ENCODE data around the gene BRD3. TPM values are rescaled to one million over a fixed set of nuclear protein-coding genes. Genes with fewer than 3 reads are reported as not detected.

BRD3 gene
- total RNA-seq, 1 donor from 2014 or later: 98.1 TPM

DNA sequence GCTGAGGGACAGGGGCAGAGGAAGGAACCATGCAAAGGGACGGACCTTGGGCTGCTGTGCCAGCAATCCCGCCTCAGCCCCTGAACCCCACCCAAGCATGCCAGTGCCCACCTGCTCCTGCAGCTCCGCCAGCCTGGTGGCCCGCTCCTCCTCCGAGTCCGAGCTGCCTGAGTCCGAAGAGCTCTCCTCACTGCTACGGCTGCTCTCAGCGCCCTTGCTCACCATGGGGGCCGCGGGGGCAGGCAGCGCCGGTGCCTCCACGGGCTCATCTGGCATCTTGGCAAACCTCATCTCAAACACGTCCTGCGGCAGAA, 26.2 kb downstream of the BRD3 start:
- no peak for DNase-seq (ENCODE audit: low spot score, unreplicated experiment)
- no peak overlapping the region for H3K27ac Mint-ChIP-seq
- peaks cover 35% of the 10 kb centered on the region for H3K36me3 Mint-ChIP-seq (ENCODE audit: insufficient read depth)
- no peaks in the 10 kb centered on the region for H3K27me3 Mint-ChIP-seq
- H3K9me3 Mint-ChIP-seq (ENCODE audit: low read depth): peaks cover 4% of the 10 kb centered on the region
- TF ChIP-seq, protein P1, sequence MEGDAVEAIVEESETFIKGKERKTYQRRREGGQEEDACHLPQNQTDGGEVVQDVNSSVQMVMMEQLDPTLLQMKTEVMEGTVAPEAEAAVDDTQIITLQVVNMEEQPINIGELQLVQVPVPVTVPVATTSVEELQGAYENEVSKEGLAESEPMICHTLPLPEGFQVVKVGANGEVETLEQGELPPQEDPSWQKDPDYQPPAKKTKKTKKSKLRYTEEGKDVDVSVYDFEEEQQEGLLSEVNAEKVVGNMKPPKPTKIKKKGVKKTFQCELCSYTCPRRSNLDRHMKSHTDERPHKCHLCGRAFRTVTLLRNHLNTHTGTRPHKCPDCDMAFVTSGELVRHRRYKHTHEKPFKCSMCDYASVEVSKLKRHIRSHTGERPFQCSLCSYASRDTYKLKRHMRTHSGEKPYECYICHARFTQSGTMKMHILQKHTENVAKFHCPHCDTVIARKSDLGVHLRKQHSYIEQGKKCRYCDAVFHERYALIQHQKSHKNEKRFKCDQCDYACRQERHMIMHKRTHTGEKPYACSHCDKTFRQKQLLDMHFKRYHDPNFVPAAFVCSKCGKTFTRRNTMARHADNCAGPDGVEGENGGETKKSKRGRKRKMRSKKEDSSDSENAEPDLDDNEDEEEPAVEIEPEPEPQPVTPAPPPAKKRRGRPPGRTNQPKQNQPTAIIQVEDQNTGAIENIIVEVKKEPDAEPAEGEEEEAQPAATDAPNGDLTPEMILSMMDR (IDR thresholded peaks at IDR 0.05; ENCODE audit: unreplicated experiment): no peak
- no peaks in the 10 kb centered on the region for H3K4me1 Mint-ChIP-seq (ENCODE audit: low read depth)
- H3K4me3 Mint-ChIP-seq (ENCODE audit: low read depth): no peak overlapping the region

DNA sequence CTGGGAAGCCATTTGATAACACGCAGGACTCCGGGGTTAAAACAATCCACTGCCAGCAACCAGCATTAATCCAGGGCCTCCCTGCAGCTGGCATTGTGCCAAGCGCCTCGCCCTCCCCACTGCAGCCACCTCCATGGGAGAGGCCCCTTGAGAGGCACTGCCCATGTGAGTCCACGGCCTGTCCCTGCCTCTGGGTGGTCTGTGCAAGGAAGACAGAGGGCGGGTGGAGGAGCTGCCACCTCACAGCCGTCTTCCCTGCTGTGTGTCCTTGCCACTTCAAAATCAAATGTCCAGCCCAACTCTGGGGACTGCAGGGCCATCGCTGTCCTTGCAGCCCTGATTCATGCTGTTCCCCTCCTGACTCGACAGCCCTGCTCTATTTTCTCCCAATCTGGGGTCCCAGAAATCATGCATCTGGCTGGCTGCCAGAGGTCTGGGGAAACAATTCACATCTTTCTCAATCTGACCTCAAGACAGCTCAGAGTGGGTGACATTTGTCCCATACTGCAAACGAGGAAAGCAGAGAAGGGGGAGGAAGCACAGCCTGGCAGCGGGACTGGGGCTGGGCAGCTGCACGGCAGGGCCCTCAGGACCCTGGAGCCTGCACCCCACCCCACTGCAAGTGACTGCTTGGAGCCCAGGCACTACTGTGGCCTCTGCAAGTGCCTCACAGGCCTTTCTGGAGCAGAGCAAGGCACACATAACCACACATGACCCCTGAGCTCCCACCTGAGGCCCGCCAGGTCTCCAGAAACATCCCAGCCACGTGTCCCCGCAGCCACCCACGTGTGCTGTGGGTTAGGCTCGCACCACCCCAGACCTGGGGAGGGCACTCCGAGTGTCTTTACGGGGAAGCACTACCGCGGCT, 26.8 kb downstream of the BRD3 start:
- TF ChIP-seq, protein P1 (IDR thresholded peaks at IDR 0.05; ENCODE audit: unreplicated experiment): no peak
- no peak overlapping the region for H3K27ac Mint-ChIP-seq
- peaks cover 4% of the 10 kb centered on the region for H3K9me3 Mint-ChIP-seq (ENCODE audit: low read depth)
- H3K4me1 Mint-ChIP-seq (ENCODE audit: low read depth): no peaks in the 10 kb centered on the region
- H3K4me3 Mint-ChIP-seq (ENCODE audit: low read depth): no peak overlapping the region
- H3K36me3 Mint-ChIP-seq (ENCODE audit: insufficient read depth): peaks cover 40% of the 10 kb centered on the region
- no peak for DNase-seq (ENCODE audit: low spot score, unreplicated experiment)
- no peaks in the 10 kb centered on the region for H3K27me3 Mint-ChIP-seq

DNA sequence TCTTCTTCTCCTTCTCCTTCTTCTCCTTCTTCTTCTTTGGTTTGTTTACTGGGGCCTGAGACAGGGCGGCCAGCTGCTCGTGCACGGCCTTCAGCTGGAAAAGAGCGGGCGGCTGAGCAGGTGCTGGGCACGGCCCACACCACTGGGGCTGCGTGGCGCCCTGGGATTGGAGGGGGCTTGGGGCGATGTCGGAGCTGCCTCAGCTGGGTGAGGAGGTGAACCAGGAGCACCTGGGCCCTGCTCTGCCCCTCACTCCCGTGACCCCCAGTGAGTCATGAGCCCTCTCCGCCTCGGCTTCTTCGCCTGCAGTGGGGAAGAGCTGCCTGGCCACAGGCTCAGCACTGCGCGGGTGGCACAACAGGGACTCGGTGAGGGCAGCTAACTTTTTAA, 27.7 kb downstream of the BRD3 start:
- H3K9me3 Mint-ChIP-seq (ENCODE audit: low read depth): peaks cover 4% of the 10 kb centered on the region
- peaks cover 44% of the 10 kb centered on the region for H3K36me3 Mint-ChIP-seq (ENCODE audit: insufficient read depth)
- H3K27ac Mint-ChIP-seq: no peak overlapping the region
- H3K27me3 Mint-ChIP-seq: no peaks in the 10 kb centered on the region
- no peak for DNase-seq (ENCODE audit: low spot score, unreplicated experiment)
- H3K4me3 Mint-ChIP-seq (ENCODE audit: low read depth): no peak overlapping the region
- TF ChIP-seq, protein P1 (IDR thresholded peaks at IDR 0.05; ENCODE audit: unreplicated experiment): no peak
- H3K4me1 Mint-ChIP-seq (ENCODE audit: low read depth): no peaks in the 10 kb centered on the region

DNA sequence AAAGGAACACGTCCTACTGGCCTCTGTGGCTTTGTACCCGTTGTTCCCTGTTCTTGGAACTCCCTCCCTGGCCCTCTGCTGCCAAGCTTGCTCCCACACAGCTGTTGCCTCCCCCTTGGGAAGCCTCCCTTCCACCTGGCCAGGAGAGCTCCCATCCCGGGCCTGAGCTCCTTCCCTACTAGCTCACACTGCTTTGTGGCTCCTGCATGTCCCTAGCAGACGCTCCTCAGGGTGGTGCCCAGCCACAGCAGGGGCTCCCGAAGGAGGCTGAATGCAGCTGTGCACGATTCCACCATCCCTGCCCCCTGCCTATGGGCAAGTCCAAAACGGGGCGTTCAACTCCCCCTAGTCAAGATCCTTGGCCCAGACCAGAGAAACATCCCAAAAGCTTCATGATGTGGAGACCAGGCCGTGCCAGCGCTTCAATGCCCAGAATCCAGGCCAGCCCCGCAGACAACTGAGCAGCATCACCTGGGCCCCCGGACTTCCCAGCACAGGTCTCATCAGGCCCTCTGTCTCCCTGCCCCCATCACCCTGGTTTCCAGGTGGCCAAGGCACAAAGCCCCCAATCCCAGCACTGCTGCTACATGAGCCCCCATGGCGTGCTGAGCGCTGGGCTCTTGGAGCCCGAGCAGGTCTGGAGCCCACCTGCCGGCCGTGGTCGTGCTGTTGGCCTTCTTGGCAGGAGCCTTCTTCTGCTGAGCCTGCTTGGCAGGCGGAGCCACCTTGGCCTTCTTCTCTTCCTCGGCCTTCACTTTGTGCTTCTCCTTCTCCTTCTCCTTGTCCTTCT, 28.2 kb downstream of the BRD3 start:
- peaks cover 44% of the 10 kb centered on the region for H3K36me3 Mint-ChIP-seq (ENCODE audit: insufficient read depth)
- TF ChIP-seq, protein P1 (IDR thresholded peaks at IDR 0.05; ENCODE audit: unreplicated experiment): no peak
- H3K4me1 Mint-ChIP-seq (ENCODE audit: low read depth): no peaks in the 10 kb centered on the region
- DNase-seq (ENCODE audit: low spot score, unreplicated experiment): no peak
- H3K9me3 Mint-ChIP-seq (ENCODE audit: low read depth): peaks cover 4% of the 10 kb centered on the region
- H3K27ac Mint-ChIP-seq: peak overlapping the region; percentile 49
- no peaks in the 10 kb centered on the region for H3K27me3 Mint-ChIP-seq
- H3K4me3 Mint-ChIP-seq (ENCODE audit: low read depth): no peak overlapping the region

DNA sequence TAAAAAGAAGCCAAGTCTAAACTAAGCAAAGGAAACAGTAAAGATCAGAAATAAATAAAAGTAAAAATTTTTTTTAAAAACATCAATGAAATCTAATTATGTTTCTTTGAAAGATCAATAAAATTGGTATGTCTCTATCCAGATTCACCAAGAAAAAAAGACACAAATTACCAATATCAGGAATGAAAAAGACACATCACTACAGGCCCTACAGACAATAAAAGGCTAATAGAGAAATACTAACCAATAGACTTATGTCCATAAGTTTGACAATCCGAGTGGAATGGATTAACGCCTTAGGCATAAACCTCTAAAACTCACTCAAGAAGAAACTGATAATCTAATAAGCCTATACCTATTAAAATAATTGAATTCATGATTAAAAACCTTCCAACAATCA, 30.2 kb downstream of the BRD3 start:
- H3K36me3 Mint-ChIP-seq (ENCODE audit: insufficient read depth): peaks cover 50% of the 10 kb centered on the region
- TF ChIP-seq, protein P1 (IDR thresholded peaks at IDR 0.05; ENCODE audit: unreplicated experiment): no peak
- no peak for DNase-seq (ENCODE audit: low spot score, unreplicated experiment)
- peaks cover 4% of the 10 kb centered on the region for H3K9me3 Mint-ChIP-seq (ENCODE audit: low read depth)
- no peaks in the 10 kb centered on the region for H3K4me1 Mint-ChIP-seq (ENCODE audit: low read depth)
- no peak overlapping the region for H3K4me3 Mint-ChIP-seq (ENCODE audit: low read depth)
- H3K27ac Mint-ChIP-seq: no peak overlapping the region
- H3K27me3 Mint-ChIP-seq: no peaks in the 10 kb centered on the region

Measured in progenitor cell of endocrine pancreas (in vitro differentiated cells).